ENCODE results near the gene LAMC1.

The LAMC1 gene

DNA sequence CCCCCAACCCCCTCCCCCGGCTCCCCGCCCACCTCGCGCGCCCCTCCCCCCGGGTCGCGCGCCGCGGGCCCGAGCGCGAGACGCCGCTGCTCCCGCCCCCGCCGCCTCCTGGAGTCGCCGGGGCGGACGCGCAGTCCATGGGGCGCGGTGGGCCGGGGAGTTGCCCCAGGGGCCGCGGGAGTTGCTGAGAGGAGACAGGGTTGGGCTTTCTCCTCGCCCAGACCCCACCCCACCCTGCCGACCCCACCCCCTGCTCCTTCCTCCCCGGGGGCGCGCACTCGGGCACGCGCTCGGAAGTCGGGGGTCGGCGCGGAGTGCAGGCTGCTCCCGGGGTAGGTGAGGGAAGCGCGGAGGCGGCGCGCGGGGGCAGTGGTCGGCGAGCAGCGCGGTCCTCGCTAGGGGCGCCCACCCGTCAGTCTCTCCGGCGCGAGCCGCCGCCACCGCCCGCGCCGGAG lies at the start of gene LAMC1:
Gene LAMC1 (plus strand): TSS at position 275 of the 455 bp plus-strand sequence. CDS start 297 bp downstream, outside the sequence.
- peak; percentile 62 for DNase-seq (ENCODE audit: low read depth)
- peak within 1 kb of the TSS; percentile 76 for H3K4me3 ChIP-seq (ENCODE audit: low read length)
- TF ChIP-seq, protein P1, sequence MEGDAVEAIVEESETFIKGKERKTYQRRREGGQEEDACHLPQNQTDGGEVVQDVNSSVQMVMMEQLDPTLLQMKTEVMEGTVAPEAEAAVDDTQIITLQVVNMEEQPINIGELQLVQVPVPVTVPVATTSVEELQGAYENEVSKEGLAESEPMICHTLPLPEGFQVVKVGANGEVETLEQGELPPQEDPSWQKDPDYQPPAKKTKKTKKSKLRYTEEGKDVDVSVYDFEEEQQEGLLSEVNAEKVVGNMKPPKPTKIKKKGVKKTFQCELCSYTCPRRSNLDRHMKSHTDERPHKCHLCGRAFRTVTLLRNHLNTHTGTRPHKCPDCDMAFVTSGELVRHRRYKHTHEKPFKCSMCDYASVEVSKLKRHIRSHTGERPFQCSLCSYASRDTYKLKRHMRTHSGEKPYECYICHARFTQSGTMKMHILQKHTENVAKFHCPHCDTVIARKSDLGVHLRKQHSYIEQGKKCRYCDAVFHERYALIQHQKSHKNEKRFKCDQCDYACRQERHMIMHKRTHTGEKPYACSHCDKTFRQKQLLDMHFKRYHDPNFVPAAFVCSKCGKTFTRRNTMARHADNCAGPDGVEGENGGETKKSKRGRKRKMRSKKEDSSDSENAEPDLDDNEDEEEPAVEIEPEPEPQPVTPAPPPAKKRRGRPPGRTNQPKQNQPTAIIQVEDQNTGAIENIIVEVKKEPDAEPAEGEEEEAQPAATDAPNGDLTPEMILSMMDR (IDR thresholded peaks at IDR 0.05; ENCODE audit: insufficient read depth, low read depth, low read length, missing control alignments), result no peak

DNA sequence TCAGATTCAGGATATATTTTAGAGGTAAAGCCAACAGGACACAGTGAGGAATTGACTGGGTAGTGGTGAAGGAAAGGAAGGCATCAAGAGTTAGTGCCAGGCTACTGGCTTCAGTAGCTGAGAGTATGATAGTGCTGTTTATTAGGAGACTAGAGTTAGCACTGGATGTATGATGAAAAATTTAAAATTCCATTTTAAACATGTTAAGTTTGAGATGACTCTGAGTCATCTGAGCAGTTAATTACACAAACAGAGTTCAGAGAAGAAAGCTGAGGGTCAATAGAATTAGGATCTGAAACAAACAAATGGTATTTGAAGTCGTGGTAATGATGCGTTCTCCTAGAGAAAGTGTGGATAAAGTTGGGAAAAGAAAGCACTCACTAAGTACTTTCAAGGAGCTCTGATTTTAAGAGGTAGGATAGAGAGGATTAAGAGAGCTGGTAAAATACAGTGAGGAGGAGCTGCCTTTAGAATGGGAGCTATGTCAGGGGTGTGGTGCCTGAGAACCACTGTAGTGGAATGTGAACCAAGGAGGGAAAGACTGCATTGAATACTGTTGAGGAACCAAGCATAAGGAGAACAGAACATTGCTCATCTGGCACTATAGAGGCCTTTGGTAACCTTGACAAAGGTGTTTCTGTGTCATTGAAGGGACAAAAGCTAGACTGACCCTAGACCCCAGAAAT lies 48.6 kb upstream of the LAMC1 start:
- H3K4me3 ChIP-seq (ENCODE audit: low read length), result no peak overlapping the region
- TF ChIP-seq, protein P1 (IDR thresholded peaks at IDR 0.05; ENCODE audit: insufficient read depth, low read depth, low read length, missing control alignments), result no peak
- peak; percentile 30 for DNase-seq (ENCODE audit: low read depth)

DNA sequence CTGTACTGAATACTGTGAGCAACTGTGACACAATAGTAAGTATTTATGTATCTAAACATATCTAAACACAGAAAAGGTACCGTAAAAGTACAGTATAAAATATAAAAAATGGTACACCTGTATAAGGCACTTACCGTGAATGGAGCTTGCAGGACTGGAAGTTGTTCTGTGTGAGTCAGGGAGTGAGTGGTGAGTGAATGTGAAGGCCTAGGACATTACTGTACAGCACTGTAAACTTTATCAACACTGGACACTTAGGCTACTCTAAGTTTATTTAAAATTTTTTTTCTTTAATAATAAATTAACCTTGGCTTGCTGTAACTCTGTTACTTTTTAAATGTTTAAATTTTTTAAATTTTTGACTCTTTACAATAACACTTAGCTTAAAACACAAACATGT lies 45.7 kb upstream of the LAMC1 start:
- no peak overlapping the region for H3K4me3 ChIP-seq (ENCODE audit: low read length)
- peak; percentile 63 for DNase-seq (ENCODE audit: low read depth)
- TF ChIP-seq, protein P1 (IDR thresholded peaks at IDR 0.05; ENCODE audit: insufficient read depth, low read depth, low read length, missing control alignments), result no peak

DNA sequence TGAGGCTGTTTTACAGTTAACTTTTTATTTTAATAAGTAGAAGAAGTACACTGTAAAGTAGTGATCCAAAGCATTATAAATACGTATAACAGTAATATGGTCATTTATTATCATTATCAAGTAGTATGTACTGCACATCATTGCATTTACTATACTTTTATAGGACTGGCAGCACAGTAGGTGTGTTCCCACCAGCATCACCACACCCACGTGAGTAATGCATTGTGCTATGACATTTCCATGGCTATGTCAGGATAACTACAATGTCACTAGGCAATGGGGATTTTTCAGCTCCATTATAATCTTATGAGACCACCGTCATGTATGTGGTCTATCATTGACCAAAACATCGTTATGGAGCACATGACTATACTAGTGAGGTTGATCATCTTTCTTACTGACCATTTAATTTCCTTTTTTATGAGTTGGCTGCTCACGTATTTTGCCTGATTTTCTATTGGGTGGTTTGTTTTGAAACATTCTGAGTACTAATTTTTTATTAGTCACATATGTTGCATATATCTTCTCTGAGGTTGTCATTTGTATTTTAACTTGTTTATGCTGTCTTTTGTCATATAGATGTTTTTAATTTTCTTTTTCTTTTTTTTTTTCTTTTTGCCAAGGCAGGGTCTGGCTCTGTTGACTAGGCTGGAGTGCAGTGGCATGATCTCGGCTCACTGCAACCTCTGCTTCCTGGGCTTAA lies 44.9 kb upstream of the LAMC1 start:
- TF ChIP-seq, protein P1 (IDR thresholded peaks at IDR 0.05; ENCODE audit: insufficient read depth, low read depth, low read length, missing control alignments), result no peak
- peak; percentile 39 for DNase-seq (ENCODE audit: low read depth)
- no peak overlapping the region for H3K4me3 ChIP-seq (ENCODE audit: low read length)

DNA sequence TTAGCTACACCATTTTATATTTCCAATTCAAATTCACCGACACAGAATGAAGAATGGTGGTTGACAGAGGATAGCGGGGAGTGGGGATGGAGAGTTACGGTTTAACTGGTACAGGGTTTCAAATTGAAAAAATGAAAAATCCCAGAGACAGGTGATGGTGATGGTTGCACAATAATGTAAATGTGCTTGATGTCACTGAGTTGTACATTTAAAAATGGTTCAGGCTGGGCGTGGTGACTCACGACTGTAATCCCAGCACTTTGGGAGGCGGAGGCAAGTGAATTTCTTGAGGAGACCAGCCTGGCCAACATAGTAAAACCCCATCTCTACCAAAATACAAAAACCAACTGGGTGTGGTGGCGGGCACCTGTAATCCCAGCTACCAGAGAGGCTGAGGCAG lies 39.1 kb upstream of the LAMC1 start:
- DNase-seq (ENCODE audit: low read depth), result peak; percentile 29
- TF ChIP-seq, protein P1 (IDR thresholded peaks at IDR 0.05; ENCODE audit: insufficient read depth, low read depth, low read length, missing control alignments), result no peak
- no peak overlapping the region for H3K4me3 ChIP-seq (ENCODE audit: low read length)

DNA sequence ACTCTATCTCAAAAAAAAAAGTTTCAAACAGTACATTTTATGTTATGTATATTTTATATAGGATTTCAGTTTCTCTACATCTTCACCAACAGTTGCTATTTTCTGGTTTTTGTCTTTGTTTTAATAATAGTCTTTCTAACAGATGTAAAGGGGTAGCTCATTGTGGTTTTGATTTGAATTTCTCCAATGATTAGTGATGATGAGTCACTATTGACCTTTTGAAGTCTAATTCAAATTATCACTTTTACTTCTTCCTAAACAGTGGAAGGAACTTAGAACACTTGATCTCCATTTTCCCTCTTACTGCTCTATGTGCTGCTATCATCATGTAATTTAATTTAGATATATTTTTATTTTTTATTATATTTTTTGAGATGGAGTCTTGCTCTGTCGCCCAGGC lies 38.6 kb upstream of the LAMC1 start:
- TF ChIP-seq, protein P1 (IDR thresholded peaks at IDR 0.05; ENCODE audit: insufficient read depth, low read depth, low read length, missing control alignments), result no peak
- no peak for DNase-seq (ENCODE audit: low read depth)
- H3K4me3 ChIP-seq (ENCODE audit: low read length), result no peak overlapping the region
